Smooth muscle cell (in vitro differentiated cells): Measurements from ENCODE around the gene ERBB4. TPM values are rescaled to one million over a fixed set of nuclear protein-coding genes. Genes with fewer than 3 reads are reported as not detected.

Experiments used
- DNase-seq: peaks from one replicate; lab custom pipeline; 2025; ENCODE audit not compliant: unreplicated experiment; lab: John Stamatoyannopoulos, UW
- H2AFZ ChIP-seq: fragments of 200-600 bp; sonication (generic); 2 replicates; pipeline ENCODE4 v1.6.0; 2016; ENCODE audit warnings: antibody characterized with exemption, low read depth, mild to moderate bottlenecking
- H3F3A ChIP-seq: fragments of 200-600 bp; sonication (generic); 2 replicates; pipeline ENCODE4 v1.6.0; 2017; ENCODE audit warnings: antibody characterized with exemption, low read depth
- H3K27ac ChIP-seq: fragments of 200-600 bp; sonication (generic); 2 replicates; pipeline ENCODE4 v1.5.1; 2016; ENCODE audit warnings: low read depth, mild to moderate bottlenecking
- H3K27me3 ChIP-seq: fragments of 200-600 bp; sonication (generic); 2 replicates; pipeline ENCODE4 v1.6.1; 2016; ENCODE audit warnings: low read depth, mild to moderate bottlenecking
- H3K36me3 ChIP-seq: fragments of 200-600 bp; sonication (generic); 2 replicates; pipeline ENCODE4 v1.5.1; 2016; ENCODE audit warnings: low read depth
- H3K4me1 ChIP-seq: fragments of 200-600 bp; sonication (generic); 2 replicates; pipeline ENCODE4 v1.5.1; 2016; ENCODE audit warnings: low read depth
- H3K4me2 ChIP-seq: fragments of 200-600 bp; sonication (generic); 2 replicates; pipeline ENCODE4 v1.6.0; 2016; ENCODE audit warnings: mild to moderate bottlenecking
- H3K4me3 ChIP-seq: fragments of 200-600 bp; sonication (generic); 2 replicates; pipeline ENCODE4 v1.5.1; 2016; ENCODE audit warnings: mild to moderate bottlenecking
- H3K79me2 ChIP-seq: fragments of 200-600 bp; sonication (generic); 2 replicates; pipeline ENCODE4 v1.6.0; 2016; ENCODE audit warnings: low read depth, mild to moderate bottlenecking
- H3K9ac ChIP-seq: fragments of 200-600 bp; sonication (generic); 2 replicates; pipeline ENCODE4 v1.6.0; 2016; ENCODE audit warnings: low read depth
- H3K9me3 ChIP-seq: fragments of 200-600 bp; sonication (generic); replicated peaks from 2 replicates; pipeline ENCODE4 v1.5.1; 2016; ENCODE audit warnings: low read depth
- H4K20me1 ChIP-seq: fragments of 200-600 bp; sonication (generic); 2 replicates; pipeline ENCODE4 v1.6.0; 2016; ENCODE audit warnings: low read depth
- CTCF ChIP-seq: fragments of 200-600 bp; sonication (generic); IDR thresholded peaks from 2 replicates; pipeline ENCODE4 v1.5.1; 2017; ENCODE audit warnings: borderline replicate concordance, mild to moderate bottlenecking, antibody characterized with exemption; ENCODE audit not compliant: insufficient read depth, poor library complexity, severe bottlenecking
- WGBS: methylation state at CpG from one replicate; pipeline ENCODE4 v1.1.7; 2016; ENCODE audit warnings: low lambda C conversion rate; 5-methylcytosine and 5-hydroxymethylcytosine counted together
- polyA plus RNA-seq: library from polyadenylated mRNA; unstranded; fragments of >200 nt; fragmentation: Nextera tagmentation; extraction: Ambion mirVana; gene quantifications from 2 replicates; pipeline ENCODE4 v1.2.1, GENCODE V29; 2016
- total RNA-seq: library from RNA; depleted of rRNA; stranded (reverse); fragments of >200 nt; gene quantifications from 2 replicates; pipeline ENCODE4 v1.2.3, GENCODE V29; 2014

ERBB4 gene
- total and polyA plus RNA-seq, 2 experiments from 2014 or later: 0.67 TPM; not detected in 1

DNA sequence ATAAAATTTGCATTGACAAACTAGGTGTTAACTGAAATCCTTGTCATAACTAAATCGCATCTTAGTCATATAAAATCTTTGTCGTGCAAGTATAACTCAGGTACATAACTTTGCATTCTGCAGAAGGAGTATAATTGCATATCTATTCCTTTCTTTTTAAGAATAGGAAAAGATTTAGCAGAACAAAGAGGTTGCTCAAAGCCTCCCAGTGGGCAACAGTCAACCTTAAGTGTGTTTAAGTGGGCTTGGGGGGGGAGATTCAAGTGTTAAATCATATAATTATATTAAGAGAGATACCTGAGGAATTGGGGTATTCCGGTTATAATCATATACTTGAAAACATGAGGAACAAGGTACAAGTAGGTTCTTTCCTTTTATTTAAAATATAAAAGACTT lies 1068.9 kb downstream of the ERBB4 start:
- Histone ChIP-seq H3K9ac (no peak overlapping the region), H3K4me1 (peaks cover 25% of the 10 kb centered on the region), H4K20me1 (no peaks in the 10 kb centered on the region), H3K27ac (no peak overlapping the region), H3K79me2 (no peaks in the 10 kb centered on the region), H3K36me3 (no peaks in the 10 kb centered on the region), H3K9me3 (no peaks in the 10 kb centered on the region), H3K4me3 (no peak overlapping the region), H3K27me3 (no peaks in the 10 kb centered on the region), H3F3A (no peaks in the 10 kb centered on the region), H3K4me2 (no peak overlapping the region), H2AFZ (no peak overlapping the region)
- no peak for TF ChIP-seq CTCF
- WGBS: 68% methylated on average over 3 of the region's 3 CpGs
- no peak for DNase-seq

GRCh38 chr2:211468877-211469663 lies 1069.5 kb downstream of the ERBB4 start:
- Histone ChIP-seq H3K79me2 (no peaks in the 10 kb centered on the region), H3K9me3 (no peaks in the 10 kb centered on the region), H3F3A (no peaks in the 10 kb centered on the region), H3K4me1 (peaks cover 25% of the 10 kb centered on the region), H3K4me3 (no peak overlapping the region), H3K9ac (no peak overlapping the region), H3K4me2 (peak overlapping the region; percentile 61), H3K36me3 (no peaks in the 10 kb centered on the region), H4K20me1 (no peaks in the 10 kb centered on the region), H3K27me3 (no peaks in the 10 kb centered on the region), H2AFZ (peak overlapping the region; percentile 75), H3K27ac (no peak overlapping the region)
- WGBS: 26% methylated on average over 4 of the region's 4 CpGs
- TF ChIP-seq CTCF: no peak
- no peak for DNase-seq

- no peak for DNase-seq
- Histone ChIP-seq H3K36me3 (no peaks in the 10 kb centered on the region), H2AFZ (peak overlapping the region; percentile 75), H4K20me1 (no peaks in the 10 kb centered on the region), H3K9me3 (no peaks in the 10 kb centered on the region), H3K4me2 (no peak overlapping the region), H3K79me2 (no peaks in the 10 kb centered on the region), H3K27ac (no peak overlapping the region), H3K4me3 (no peak overlapping the region), H3K27me3 (no peaks in the 10 kb centered on the region), H3F3A (no peaks in the 10 kb centered on the region), H3K9ac (no peak overlapping the region), H3K4me1 (peaks cover 25% of the 10 kb centered on the region)
- 68% methylated on average over 4 of the region's 4 CpGs for WGBS
- no peak for TF ChIP-seq CTCF
Measured at GRCh38 chr2:211468217-211468616, 1070.4 kb downstream of the ERBB4 start.

GRCh38 chr2:211463397-211463796 lies 1075.2 kb downstream of the ERBB4 start:
- Histone ChIP-seq H3K27me3 (no peaks in the 10 kb centered on the region), H2AFZ (peak overlapping the region; percentile 62), H3K9me3 (no peaks in the 10 kb centered on the region), H3K36me3 (no peaks in the 10 kb centered on the region), H3K27ac (no peak overlapping the region), H3K9ac (no peak overlapping the region), H3K4me2 (no peak overlapping the region), H4K20me1 (no peaks in the 10 kb centered on the region), H3K4me1 (peaks cover 16% of the 10 kb centered on the region), H3F3A (no peaks in the 10 kb centered on the region), H3K79me2 (no peaks in the 10 kb centered on the region), H3K4me3 (no peak overlapping the region)
- DNase-seq: no peak
- no peak for TF ChIP-seq CTCF
- 39% methylated on average over 3 of the region's 3 CpGs for WGBS
